H9 (cell line): ENCODE data around the gene RASA3. TPM values are rescaled to one million over a fixed set of nuclear protein-coding genes. Genes with fewer than 3 reads are reported as not detected.

Source experiments
- DNase-seq: peaks from one replicate; pipeline ENCODE4 v3.0.0-alpha.2; 2017
- H2AFZ ChIP-seq: one replicate; pipeline ENCODE4 v1.6.1; 2013; ENCODE audit warnings: mild to moderate bottlenecking, low read length, control low read depth, moderate library complexity
- H2AK5ac ChIP-seq: 2 replicates; pipeline ENCODE4 v1.6.1; 2013; ENCODE audit warnings: low read length, control low read depth, mixed read lengths; ENCODE audit not compliant: insufficient read length
- H2BK120ac ChIP-seq: one replicate; pipeline ENCODE4 v1.6.1; 2013; ENCODE audit warnings: low read depth, mild to moderate bottlenecking, low read length, control low read depth, inconsistent platforms; ENCODE audit not compliant: poor library complexity, severe bottlenecking
- H2BK12ac ChIP-seq: 2 replicates; pipeline ENCODE4 v1.6.1; 2013; ENCODE audit warnings: low read length, control low read depth, mixed read lengths, low read depth; ENCODE audit not compliant: insufficient read length
- H2BK15ac ChIP-seq: 2 replicates; pipeline ENCODE4 v1.6.1; 2013; ENCODE audit warnings: low read depth, low read length, control low read depth
- H2BK20ac ChIP-seq: one replicate; pipeline ENCODE4 v1.6.1; 2013; ENCODE audit warnings: low read depth, mild to moderate bottlenecking, low read length, control low read depth, inconsistent platforms; ENCODE audit not compliant: poor library complexity, severe bottlenecking
- H2BK5ac ChIP-seq: 2 replicates; pipeline ENCODE4 v1.6.1; 2013; ENCODE audit warnings: low read length, control low read depth, mixed read lengths; ENCODE audit not compliant: insufficient read length
- H3K14ac ChIP-seq: 2 replicates; pipeline ENCODE4 v1.6.1; 2013; ENCODE audit warnings: low read length, control low read depth; ENCODE audit not compliant: insufficient read depth
- H3K18ac ChIP-seq: 2 replicates; pipeline ENCODE4 v1.6.1; 2013; ENCODE audit warnings: low read depth, mild to moderate bottlenecking, mixed read lengths, low read length, control low read depth; ENCODE audit not compliant: insufficient read length
- H3K23ac ChIP-seq: 2 replicates; pipeline ENCODE4 v1.6.1; 2013; ENCODE audit warnings: low read length, control low read depth, mixed read lengths, low read depth; ENCODE audit not compliant: insufficient read length
- H3K23me2 ChIP-seq: 2 replicates; pipeline ENCODE4 v1.6.1; 2013; ENCODE audit warnings: low read depth, mild to moderate bottlenecking, mixed read lengths, low read length, control low read depth; ENCODE audit not compliant: insufficient read length, poor library complexity, severe bottlenecking
- H3K27ac ChIP-seq: 2 replicates; pipeline ENCODE4 v1.5.1; 2013; ENCODE audit warnings: low read length, control low read depth, mixed read lengths, low read depth; ENCODE audit not compliant: insufficient read length
- H3K27me3 ChIP-seq: 2 replicates; pipeline ENCODE4 v1.6.1; 2013; ENCODE audit warnings: low read length, control low read depth, inconsistent platforms; ENCODE audit not compliant: insufficient read depth
- H3K4ac ChIP-seq: 2 replicates; pipeline ENCODE4 v1.6.1; 2013; ENCODE audit warnings: low read depth, mild to moderate bottlenecking, control low read depth, inconsistent platforms, low read length, moderate library complexity
- H3K4me1 ChIP-seq: 2 replicates; pipeline ENCODE4 v1.6.1; 2013; ENCODE audit warnings: low read length, control low read depth, inconsistent platforms; ENCODE audit not compliant: insufficient read depth
- H3K4me2 ChIP-seq: 2 replicates; pipeline ENCODE4 v1.6.1; 2013; ENCODE audit warnings: low read length, control low read depth, mixed read lengths; ENCODE audit not compliant: insufficient read length, insufficient read depth
- H3K56ac ChIP-seq: 2 replicates; pipeline ENCODE4 v1.6.1; 2013; ENCODE audit warnings: low read depth, mild to moderate bottlenecking, mixed read lengths, low read length, control low read depth; ENCODE audit not compliant: insufficient read length
- H3K79me1 ChIP-seq: 2 replicates; pipeline ENCODE4 v1.6.1; 2013; ENCODE audit warnings: low read depth, mild to moderate bottlenecking, moderate library complexity, low read length, control low read depth, inconsistent platforms; ENCODE audit not compliant: insufficient read depth, poor library complexity, severe bottlenecking
- H3K79me2 ChIP-seq: 2 replicates; pipeline ENCODE4 v1.6.1; 2013; ENCODE audit warnings: low read length, control low read depth, inconsistent platforms; ENCODE audit not compliant: insufficient read depth
- H3K9ac ChIP-seq: 2 replicates; pipeline ENCODE4 v1.6.1; 2013; ENCODE audit warnings: low read length, control low read depth, mixed read lengths; ENCODE audit not compliant: insufficient read length; ENCODE audit errors: extremely low read depth
- H3K9me3 ChIP-seq: one replicate; pipeline ENCODE4 v1.6.1; 2013; ENCODE audit warnings: low read depth, low read length, inconsistent platforms; ENCODE audit not compliant: control insufficient read depth
- H3T11ph ChIP-seq: one replicate; pipeline ENCODE4 v1.6.1; 2013; ENCODE audit warnings: mild to moderate bottlenecking, low read length, control low read depth, inconsistent platforms
- H4K20me1 ChIP-seq: one replicate; pipeline ENCODE4 v1.6.1; 2013; ENCODE audit not compliant: control insufficient read depth, insufficient read length, insufficient read depth
- H4K5ac ChIP-seq: 2 replicates; pipeline ENCODE4 v1.6.1; 2013; ENCODE audit warnings: low read depth, mild to moderate bottlenecking, mixed read lengths, low read length, control low read depth; ENCODE audit not compliant: insufficient read length
- H4K8ac ChIP-seq: replicated peaks from 2 replicates; pipeline ENCODE4 v1.6.1; 2013; ENCODE audit warnings: low read length, control low read depth, mixed read lengths, low read depth; ENCODE audit not compliant: insufficient read length
- H4K91ac ChIP-seq: 2 replicates; pipeline ENCODE4 v1.6.1; 2013; ENCODE audit warnings: low read depth, mild to moderate bottlenecking, moderate library complexity, mixed read lengths, low read length, control low read depth; ENCODE audit not compliant: insufficient read length
- H3K27ac Mint-ChIP-seq, 3 experiments: 2 replicates in 2 of 3; 3 replicates in 1 of 3; pipeline ENCODE4 v1.8.0; 2020 to 2021; ENCODE audit warnings: mixed read lengths in 3 of 3, mild to moderate bottlenecking in 1 of 3, moderate library complexity in 1 of 3
- H3K27me3 Mint-ChIP-seq: 2 replicates; pipeline ENCODE4 v1.8.0; 2021; ENCODE audit warnings: low read depth, mild to moderate bottlenecking, moderate library complexity, mixed read lengths
- H3K36me3 Mint-ChIP-seq, 3 experiments: 2 replicates in 2 of 3; 3 replicates in 1 of 3; pipeline ENCODE4 v1.8.0; 2020 to 2021; ENCODE audit warnings: low read depth in 3 of 3, mixed read lengths in 3 of 3; ENCODE audit not compliant: insufficient read depth in 1 of 3
- H3K4me1 Mint-ChIP-seq, 2 experiments: 2 replicates each; pipeline ENCODE4 v1.8.0; 2020; ENCODE audit warnings: mixed read lengths in 2 of 2
- H3K4me3 Mint-ChIP-seq, 2 experiments: 2 replicates in 1 of 2; 3 replicates in 1 of 2; pipeline ENCODE4 v1.8.0; 2020 to 2021; ENCODE audit warnings: mild to moderate bottlenecking in 2 of 2, mixed read lengths in 2 of 2, moderate library complexity in 1 of 2
- H3K9me3 Mint-ChIP-seq, 2 experiments: 2 replicates in 1 of 2; 3 replicates in 1 of 2; pipeline ENCODE4 v1.8.0; 2020; ENCODE audit warnings: mild to moderate bottlenecking in 2 of 2, mixed read lengths in 2 of 2, moderate library complexity in 1 of 2
- CTCF ChIP-seq: fragments of 200-600 bp; sonication (generic); conservative IDR thresholded peaks from 3 replicates; pipeline ENCODE4 v1.8.0; 2021; ENCODE audit warnings: antibody characterized with exemption, mild to moderate bottlenecking
- WGBS: extraction: QIAGEN DNeasy Blood & Tissue Kit; methylation state at CpG from one replicate; pipeline ENCODE4 v1.1.7; 2013; ENCODE audit warnings: missing lambda C conversion rate, low lambda C conversion rate, mixed read lengths; ENCODE audit not compliant: insufficient read length; ENCODE audit errors: extremely low coverage; 5-methylcytosine and 5-hydroxymethylcytosine counted together
- total RNA-seq: library from RNA; stranded (reverse); gene quantifications from 2 replicates; pipeline ENCODE4 v1.2.1, GENCODE V29; 2021

The RASA3 gene
- total RNA-seq, 1 experiment from 2014 or later: 12.3 TPM

- Mint-ChIP-seq H3K27ac (no peak overlapping the region), H3K36me3 (no peaks in the 10 kb centered on the region), H3K27me3 (no peaks in the 10 kb centered on the region; the same call in none of the 2 replicates), H3K9me3 (no peaks in the 10 kb centered on the region; a peak in 1 of 5 replicates), H3K4me1 (peaks cover 5 to 7% of the 10 kb centered on the region in 2 experiments), H3K4me3 (no peak overlapping the region)
- Histone ChIP-seq H4K20me1 (no peaks in the 10 kb centered on the region), H4K5ac (no peak overlapping the region), H3K14ac (no peak overlapping the region), H2BK120ac (no peak overlapping the region), H2BK5ac (no peak overlapping the region), H4K91ac (no peak overlapping the region), H3K9ac (no peak overlapping the region), H3K4me1 (no peaks in the 10 kb centered on the region), H2BK15ac (no peak overlapping the region), H3K27me3 (no peaks in the 10 kb centered on the region), H2BK20ac (no peak overlapping the region), H2AFZ (no peak overlapping the region), H3T11ph (no peak overlapping the region), H3K56ac (no peak overlapping the region), H4K8ac (no peak overlapping the region), H3K23me2 (no peaks in the 10 kb centered on the region), H2BK12ac (no peak overlapping the region), H3K79me1 (no peaks in the 10 kb centered on the region), H3K4ac (no peak overlapping the region), H2AK5ac (no peak overlapping the region), H3K27ac (no peak overlapping the region), H3K4me2 (no peak overlapping the region), H3K18ac (no peak overlapping the region), H3K9me3 (no peaks in the 10 kb centered on the region), H3K79me2 (no peaks in the 10 kb centered on the region), H3K23ac (no peak overlapping the region)
- DNase-seq: no peak
- no CpG with 5 or more reads among the region's 16 CpGs for WGBS
- no peak for TF ChIP-seq CTCF
Measured at GRCh38 chr13:113931841-113932459, 200.5 kb downstream of the RASA3 start.
